WERI-Rb-1 (cell line): Measurements from ENCODE around the gene COQ8B.

Experiments
- DNase-seq: peaks from one replicate; pipeline ENCODE4 v3.0.0-alpha.2; 2020
- H3K27ac ChIP-seq: fragments of 250-450 bp; sonication (Bioruptor Pico); 2 replicates; pipeline ENCODE4 v1.5.1; 2020; ENCODE audit warnings: mild to moderate bottlenecking, moderate library complexity
- H3K27me3 ChIP-seq: fragments of 250-450 bp; sonication (Bioruptor Pico); 2 replicates; pipeline ENCODE4 v1.5.1; 2021; ENCODE audit warnings: mild to moderate bottlenecking, low read depth, moderate library complexity; ENCODE audit not compliant: insufficient read depth, severe bottlenecking
- H3K36me3 ChIP-seq: fragments of 250-450 bp; sonication (Bioruptor Pico); 2 replicates; pipeline ENCODE4 v1.5.1; 2020; ENCODE audit warnings: mild to moderate bottlenecking, moderate library complexity
- H3K4me3 ChIP-seq: 2 replicates; pipeline ENCODE4 v1.5.1; 2011; ENCODE audit warnings: low read depth, mild to moderate bottlenecking, control low read depth, low read length
- H3K9me3 ChIP-seq: fragments of 250-450 bp; sonication (Bioruptor Pico); 2 replicates; pipeline ENCODE4 v1.5.1; 2021; ENCODE audit warnings: mild to moderate bottlenecking, moderate library complexity; ENCODE audit not compliant: severe bottlenecking
- TF ChIP-seq, protein P1 (sequence below): IDR thresholded peaks from 2 replicates; pipeline ENCODE4 v1.5.1; 2011; ENCODE audit warnings: low read depth, mild to moderate bottlenecking, control low read depth, inconsistent platforms, low read length

COQ8B gene

GRCh38 chr19:40672038-40672437, 44.6 kb downstream of the COQ8B start:
- no peaks in the 10 kb centered on the region for H3K27me3 ChIP-seq
- peaks cover 96% of the 10 kb centered on the region for H3K36me3 ChIP-seq
- H3K4me3 ChIP-seq, result no peak overlapping the region
- H3K27ac ChIP-seq, result no peak overlapping the region
- TF ChIP-seq, protein P1, sequence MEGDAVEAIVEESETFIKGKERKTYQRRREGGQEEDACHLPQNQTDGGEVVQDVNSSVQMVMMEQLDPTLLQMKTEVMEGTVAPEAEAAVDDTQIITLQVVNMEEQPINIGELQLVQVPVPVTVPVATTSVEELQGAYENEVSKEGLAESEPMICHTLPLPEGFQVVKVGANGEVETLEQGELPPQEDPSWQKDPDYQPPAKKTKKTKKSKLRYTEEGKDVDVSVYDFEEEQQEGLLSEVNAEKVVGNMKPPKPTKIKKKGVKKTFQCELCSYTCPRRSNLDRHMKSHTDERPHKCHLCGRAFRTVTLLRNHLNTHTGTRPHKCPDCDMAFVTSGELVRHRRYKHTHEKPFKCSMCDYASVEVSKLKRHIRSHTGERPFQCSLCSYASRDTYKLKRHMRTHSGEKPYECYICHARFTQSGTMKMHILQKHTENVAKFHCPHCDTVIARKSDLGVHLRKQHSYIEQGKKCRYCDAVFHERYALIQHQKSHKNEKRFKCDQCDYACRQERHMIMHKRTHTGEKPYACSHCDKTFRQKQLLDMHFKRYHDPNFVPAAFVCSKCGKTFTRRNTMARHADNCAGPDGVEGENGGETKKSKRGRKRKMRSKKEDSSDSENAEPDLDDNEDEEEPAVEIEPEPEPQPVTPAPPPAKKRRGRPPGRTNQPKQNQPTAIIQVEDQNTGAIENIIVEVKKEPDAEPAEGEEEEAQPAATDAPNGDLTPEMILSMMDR, result no peak
- H3K9me3 ChIP-seq, result peaks cover 22% of the 10 kb centered on the region
- DNase-seq, result no peak

DNA sequence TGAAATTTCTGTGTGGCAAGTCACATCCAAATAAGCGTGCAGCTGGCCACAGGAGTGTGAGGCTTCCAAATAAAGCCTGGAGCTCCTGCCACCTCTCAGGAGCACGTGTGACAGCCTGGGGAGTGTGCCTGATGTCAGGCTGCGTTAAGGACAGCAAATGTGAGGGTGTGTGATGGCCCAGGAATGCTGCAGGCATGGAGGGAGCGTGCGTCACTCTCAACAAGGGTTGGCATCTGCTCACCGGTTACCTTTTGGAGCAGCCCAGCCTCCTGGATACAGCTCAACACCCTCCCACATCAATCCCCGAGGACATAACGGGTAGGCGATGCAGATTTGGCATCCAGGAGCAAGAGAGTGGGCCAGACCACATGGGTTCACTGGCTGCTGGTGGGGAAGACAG, 45.3 kb downstream of the COQ8B start:
- Histone ChIP-seq H3K27me3 (no peaks in the 10 kb centered on the region), H3K4me3 (no peak overlapping the region), H3K27ac (no peak overlapping the region), H3K36me3 (peaks cover 95% of the 10 kb centered on the region), H3K9me3 (peaks cover 22% of the 10 kb centered on the region)
- TF ChIP-seq, protein P1, result no peak
- no peak for DNase-seq

DNA sequence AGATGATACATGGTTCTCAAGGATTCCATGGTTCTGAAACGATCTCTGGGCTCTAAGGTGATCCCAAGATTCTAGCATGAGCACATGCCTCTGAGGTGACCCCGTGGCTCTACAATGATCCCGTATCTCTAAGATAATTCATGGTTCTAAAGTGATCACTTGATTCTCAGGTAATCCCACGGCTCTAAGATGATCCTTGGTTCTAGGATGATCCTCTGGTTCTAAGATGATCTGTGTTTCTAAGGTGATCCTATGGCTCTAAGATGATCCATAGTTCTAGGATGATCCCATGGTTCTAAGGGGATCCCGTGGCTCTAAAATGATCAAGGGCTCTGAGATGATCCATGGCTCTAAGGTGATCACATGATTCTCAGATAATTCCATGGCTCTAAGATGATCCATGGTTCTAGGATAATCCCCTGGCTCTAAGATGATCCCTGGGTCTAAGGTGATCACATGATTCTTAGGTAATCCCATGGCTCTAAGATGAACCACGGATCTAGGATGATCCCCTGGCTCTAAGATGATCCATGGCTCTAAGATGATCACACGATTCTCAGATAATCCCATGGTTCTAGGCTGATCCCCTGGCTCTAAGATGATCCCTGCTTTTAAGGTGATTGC, 47.6 kb downstream of the COQ8B start:
- Histone ChIP-seq H3K36me3 (peaks cover 75% of the 10 kb centered on the region), H3K27ac (no peak overlapping the region), H3K4me3 (no peak overlapping the region), H3K9me3 (peaks cover 22% of the 10 kb centered on the region), H3K27me3 (no peaks in the 10 kb centered on the region)
- DNase-seq, result no peak
- TF ChIP-seq, protein P1, result no peak

- Histone ChIP-seq H3K36me3 (peaks cover 60% of the 10 kb centered on the region), H3K9me3 (peaks cover 22% of the 10 kb centered on the region), H3K4me3 (no peak overlapping the region), H3K27ac (no peak overlapping the region), H3K27me3 (no peaks in the 10 kb centered on the region)
- DNase-seq, result no peak
- TF ChIP-seq, protein P1, result no peak
These were observed 49.1 kb downstream of the COQ8B start for GRCh38 chr19:40667602-40668001.

GRCh38 chr19:40666803-40667438, 49.8 kb downstream of the COQ8B start:
- Histone ChIP-seq H3K9me3 (peaks cover 22% of the 10 kb centered on the region), H3K4me3 (no peak overlapping the region), H3K27me3 (no peaks in the 10 kb centered on the region), H3K27ac (no peak overlapping the region), H3K36me3 (peaks cover 53% of the 10 kb centered on the region)
- no peak for DNase-seq
- TF ChIP-seq, protein P1, result no peak
